Fibroblast of pulmonary artery (primary cell): ENCODE measurements around the gene SETD1A.

Experiments used
- DNase-seq: peaks from one replicate; pipeline ENCODE4 v3.0.0-alpha.2; 2010; ENCODE audit warnings: low read depth
- H3K4me3 ChIP-seq: replicated peaks from 2 replicates; pipeline ENCODE4 v1.5.1; 2011; ENCODE audit warnings: low read depth, mild to moderate bottlenecking, control low read depth, low read length, moderate library complexity
- TF ChIP-seq, protein P1 (sequence below): IDR thresholded peaks from 2 replicates; pipeline ENCODE4 v1.5.1; 2011; ENCODE audit warnings: mild to moderate bottlenecking, control low read depth, low read length, inconsistent platforms; ENCODE audit errors: missing control alignments

The SETD1A gene

DNA sequence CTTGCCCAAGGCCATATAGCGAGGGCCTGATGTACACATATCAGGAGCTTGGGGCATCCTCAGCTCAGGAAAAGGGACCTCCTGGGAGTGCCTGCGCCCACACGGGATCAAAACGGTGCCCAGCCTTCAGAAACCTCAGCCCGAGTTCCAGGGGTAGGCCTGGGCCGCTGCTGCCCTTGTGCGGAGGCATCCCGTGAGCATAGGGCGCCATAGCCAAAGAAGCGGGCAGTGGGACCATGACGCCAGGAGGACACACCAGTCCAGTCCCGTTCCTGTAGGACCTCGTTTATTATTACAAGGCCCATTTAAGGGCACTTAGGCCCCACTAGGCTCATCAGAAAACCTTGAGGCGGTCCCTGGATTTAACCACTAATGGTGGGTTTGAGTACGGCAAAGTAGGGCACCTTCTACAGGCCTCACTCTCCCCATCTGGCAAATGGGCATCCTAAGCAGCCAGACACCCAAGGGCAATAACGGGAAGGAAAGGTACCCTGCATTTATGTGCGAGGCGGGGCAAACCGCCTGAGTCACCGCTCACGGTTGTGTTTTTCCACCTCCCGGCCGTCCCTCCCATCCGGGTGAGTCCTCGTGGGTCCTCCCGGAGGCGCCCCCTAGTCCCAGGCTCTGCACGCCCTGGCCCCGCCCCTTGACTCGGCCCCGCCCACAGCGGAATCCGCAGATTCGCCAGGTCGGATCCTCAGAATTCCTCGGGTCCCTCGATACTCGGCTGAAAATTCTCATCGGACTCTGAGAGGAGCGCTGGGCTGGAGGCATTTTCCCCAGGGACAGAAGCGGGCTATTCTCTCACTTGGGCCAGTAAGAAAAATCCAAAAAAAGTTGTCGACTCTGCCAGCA is 726 bp upstream of the SETD1A start:
- DNase-seq: peak; percentile 89
- TF ChIP-seq, protein P1, sequence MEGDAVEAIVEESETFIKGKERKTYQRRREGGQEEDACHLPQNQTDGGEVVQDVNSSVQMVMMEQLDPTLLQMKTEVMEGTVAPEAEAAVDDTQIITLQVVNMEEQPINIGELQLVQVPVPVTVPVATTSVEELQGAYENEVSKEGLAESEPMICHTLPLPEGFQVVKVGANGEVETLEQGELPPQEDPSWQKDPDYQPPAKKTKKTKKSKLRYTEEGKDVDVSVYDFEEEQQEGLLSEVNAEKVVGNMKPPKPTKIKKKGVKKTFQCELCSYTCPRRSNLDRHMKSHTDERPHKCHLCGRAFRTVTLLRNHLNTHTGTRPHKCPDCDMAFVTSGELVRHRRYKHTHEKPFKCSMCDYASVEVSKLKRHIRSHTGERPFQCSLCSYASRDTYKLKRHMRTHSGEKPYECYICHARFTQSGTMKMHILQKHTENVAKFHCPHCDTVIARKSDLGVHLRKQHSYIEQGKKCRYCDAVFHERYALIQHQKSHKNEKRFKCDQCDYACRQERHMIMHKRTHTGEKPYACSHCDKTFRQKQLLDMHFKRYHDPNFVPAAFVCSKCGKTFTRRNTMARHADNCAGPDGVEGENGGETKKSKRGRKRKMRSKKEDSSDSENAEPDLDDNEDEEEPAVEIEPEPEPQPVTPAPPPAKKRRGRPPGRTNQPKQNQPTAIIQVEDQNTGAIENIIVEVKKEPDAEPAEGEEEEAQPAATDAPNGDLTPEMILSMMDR: peak; percentile 23
- peak overlapping the region; percentile 87 for H3K4me3 ChIP-seq

DNA sequence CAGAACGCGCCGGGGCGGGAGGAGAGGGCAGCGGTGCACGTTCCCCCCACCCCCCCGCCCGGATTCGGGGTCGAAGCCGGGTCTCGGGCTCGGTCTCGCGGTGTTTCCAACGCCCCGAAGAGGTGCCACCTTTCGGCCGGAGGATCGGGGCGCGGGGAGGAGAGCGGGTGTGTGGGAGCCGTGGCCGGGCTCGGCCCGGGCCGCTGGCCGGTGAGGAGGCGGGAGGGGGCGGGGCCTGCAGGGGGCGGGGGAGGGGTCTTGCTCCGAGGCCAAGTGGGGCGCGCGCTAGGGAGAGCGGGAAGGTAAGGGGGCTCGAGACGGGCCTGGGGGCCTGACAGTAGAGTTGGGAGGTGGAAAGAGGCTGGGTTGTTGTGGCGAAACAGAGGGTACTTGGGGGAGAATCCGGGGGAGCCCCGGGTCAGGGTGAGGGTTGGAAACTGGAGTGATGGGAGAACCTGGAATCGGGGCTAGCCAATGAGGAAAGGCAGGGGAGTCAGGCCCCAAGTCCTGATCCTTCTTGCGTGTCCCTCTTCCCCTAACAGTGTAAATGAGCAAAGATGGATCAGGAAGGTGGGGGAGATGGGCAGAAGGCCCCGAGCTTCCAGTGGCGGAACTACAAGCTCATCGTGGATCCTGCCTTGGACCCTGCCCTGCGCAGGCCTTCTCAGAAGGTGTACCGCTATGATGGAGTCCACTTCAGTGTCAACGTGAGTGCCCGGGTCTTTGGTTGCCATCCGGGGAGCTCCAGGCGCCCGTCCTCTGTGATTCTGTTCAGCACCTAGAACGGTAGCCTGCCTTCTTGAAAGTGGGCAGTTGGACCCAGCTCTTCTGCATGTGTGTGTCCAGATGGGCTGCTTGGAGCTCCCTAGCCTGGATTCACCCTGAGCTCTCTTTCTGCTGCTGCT is 873 bp downstream of the SETD1A start:
- peak overlapping the region; percentile 87 for H3K4me3 ChIP-seq
- peak; percentile 51 for DNase-seq
- TF ChIP-seq, protein P1: no peak

DNA sequence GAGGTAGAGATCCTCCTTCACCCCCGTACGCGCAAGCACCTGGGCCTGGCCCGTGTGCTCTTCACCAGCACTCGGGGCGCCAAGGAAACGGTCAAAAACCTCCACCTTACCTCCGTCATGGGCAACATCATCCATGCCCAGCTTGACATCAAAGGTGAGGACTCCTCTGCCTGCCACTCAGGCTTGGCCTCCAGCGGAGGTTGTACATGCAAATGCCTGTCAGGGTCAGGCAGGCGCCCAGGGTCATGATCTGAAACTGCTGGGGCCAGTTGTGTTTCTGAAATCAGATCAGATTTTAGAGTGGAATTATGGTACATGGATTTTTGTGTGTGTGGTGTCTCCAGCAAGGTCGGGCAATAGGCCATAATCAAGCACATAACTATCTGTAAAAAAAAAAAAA is 3.8 kb downstream of the SETD1A start:
- no peak for DNase-seq
- TF ChIP-seq, protein P1: no peak
- H3K4me3 ChIP-seq: no peak overlapping the region

DNA sequence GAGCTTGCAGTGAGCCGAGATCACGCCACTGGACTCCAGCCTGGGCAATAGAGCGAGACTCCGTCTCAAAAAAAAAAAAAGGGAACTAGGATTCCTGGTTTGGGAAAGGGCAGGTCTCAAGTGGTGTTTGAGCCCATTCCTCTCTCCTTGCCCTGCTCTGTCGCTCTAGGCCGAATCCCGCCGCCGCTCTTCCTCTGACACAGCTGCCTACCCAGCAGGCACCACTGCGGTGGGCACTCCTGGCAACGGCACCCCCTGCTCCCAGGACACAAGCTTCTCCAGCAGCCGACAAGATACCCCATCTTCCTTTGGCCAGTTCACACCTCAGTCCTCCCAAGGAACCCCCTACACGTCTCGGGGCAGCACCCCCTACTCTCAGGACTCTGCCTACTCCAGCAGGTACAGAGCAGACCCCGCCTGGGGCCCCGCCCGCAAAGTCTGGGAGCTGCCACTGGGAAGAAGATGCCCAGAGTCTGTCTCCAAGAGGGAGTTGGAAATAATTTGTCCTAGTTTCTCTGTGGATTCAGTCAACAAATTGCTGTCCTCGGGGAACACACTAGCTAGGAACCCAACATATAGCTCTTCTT is 6.5 kb downstream of the SETD1A start:
- no peak for DNase-seq
- TF ChIP-seq, protein P1: no peak

DNA sequence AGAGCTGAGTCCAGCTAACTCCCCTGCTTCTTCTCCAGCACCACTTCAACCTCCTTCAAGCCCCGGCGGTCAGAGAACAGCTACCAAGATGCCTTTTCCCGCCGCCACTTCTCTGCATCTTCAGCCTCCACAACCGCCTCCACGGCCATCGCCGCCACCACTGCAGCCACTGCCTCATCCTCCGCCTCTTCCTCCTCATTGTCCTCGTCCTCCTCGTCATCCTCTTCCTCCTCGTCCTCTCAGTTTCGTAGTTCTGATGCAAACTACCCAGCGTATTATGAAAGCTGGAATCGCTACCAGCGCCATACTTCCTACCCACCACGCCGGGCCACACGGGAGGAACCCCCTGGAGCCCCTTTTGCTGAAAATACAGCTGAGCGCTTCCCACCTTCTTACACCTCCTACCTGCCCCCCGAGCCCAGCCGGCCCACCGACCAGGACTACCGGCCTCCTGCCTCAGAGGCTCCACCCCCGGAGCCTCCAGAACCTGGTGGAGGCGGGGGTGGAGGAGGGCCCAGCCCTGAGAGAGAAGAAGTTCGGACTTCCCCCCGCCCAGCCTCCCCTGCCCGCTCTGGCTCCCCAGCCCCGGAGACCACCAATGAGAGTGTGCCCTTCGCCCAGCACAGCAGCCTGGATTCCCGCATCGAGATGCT is 7.1 kb downstream of the SETD1A start:
- H3K4me3 ChIP-seq: no peak overlapping the region
- TF ChIP-seq, protein P1: no peak
- DNase-seq: no peak

More for the DNA sequence above, 6.5 kb downstream of the SETD1A start:
- no peak overlapping the region for H3K4me3 ChIP-seq

DNA sequence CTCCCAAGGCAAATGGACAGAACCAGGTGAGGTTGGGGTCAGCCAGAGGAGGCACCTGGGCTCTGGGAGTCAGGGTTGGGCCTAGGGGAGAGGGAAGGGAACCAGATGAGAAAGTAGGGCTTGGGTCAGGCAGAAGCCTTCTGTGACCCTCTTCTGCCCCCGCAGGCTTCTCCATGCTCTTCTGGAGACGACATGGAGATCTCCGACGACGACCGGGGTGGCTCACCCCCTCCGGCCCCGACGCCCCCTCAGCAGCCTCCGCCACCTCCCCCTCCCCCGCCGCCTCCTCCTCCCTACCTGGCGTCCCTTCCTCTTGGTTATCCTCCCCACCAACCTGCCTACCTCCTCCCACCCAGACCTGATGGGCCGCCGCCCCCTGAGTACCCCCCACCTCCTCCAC is 7.9 kb downstream of the SETD1A start:
- DNase-seq: no peak
- H3K4me3 ChIP-seq: no peak overlapping the region
- TF ChIP-seq, protein P1: no peak
